Stimulated activated CD4-positive, alpha-beta T cell treated with anti-CD3 and anti-CD28 coated beads, TNF-alpha, amount 100 ng/mL, for 48 hours (primary cell): ENCODE measurements around the gene QRICH1.

Experiments
- DNase-seq, 3 donors: peaks; one replicate each; pipeline ENCODE4 v3.0.0-alpha.2; 2020; ENCODE audit warnings: low read depth in 3 of 3

QRICH1 gene

GRCh38 chr3:49032646-49033304 is 61.1 kb downstream of the QRICH1 start:
- DNase-seq, result no peak

DNA sequence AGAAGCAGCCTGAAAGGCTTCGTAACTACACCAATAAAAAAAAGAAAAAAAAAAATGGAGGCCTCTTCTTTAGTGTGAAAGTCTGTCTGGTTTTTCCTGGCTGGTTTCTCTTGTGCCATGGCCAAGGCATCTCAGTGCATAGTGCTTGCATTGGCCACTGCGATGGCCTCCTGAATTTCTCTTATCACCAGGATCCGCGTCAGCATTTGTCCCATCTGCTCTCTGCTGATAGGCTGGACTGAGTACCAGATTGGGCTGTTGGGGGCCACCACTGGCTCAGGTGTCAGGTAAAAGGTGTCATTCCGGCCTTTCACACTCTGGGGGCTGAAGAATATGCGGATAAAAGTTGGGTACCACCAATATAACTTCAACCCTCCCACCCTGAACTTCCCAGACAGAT is 63.5 kb downstream of the QRICH1 start:
- no peak for DNase-seq

GRCh38 chr3:49029563-49029884 is 64.3 kb downstream of the QRICH1 start:
- DNase-seq, result no peak

DNA sequence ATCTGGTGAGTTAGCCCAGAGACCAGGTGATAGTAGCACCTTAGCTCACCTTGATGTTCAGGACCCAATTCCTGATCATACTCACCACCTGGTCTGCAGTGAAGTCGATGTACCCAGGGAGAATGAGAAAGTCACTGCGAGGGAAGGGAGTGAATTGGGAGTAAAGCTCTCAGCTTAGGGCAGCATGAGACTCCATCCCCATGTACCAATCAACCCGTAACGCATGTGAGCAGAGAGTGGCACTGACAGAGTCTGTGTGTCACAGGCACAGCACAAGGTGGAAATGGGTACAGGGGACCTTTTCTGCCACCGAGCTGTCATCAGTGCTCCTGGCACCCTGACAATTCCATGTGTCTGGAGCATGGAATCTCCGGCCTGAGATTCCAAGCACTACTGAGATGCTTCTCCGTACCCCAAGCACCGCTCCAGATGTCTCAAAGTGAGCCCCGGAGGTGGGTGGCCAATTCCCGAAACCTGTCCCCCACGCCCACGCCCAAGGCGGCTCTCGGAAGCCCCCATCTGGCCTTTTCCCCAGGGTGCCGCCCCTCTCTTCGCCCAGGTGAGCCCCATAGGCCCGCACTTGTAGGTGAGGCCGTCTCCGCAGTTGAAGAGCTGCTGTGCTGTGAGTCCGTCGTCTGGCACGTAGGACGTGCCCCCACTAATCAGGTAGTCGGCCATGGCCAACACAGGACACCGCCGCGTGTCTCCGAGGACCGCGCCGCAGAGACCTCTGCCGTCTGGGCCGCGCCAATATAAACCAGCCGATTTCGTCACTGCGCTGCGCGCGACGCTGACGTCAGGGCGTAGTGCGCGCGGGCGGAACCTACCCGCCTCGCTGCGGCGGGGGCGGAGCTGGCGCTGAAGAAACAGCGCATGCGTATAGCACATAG is 65.0 kb downstream of the QRICH1 start, which contains the start of gene IMPDH2:
TSS of gene IMPDH2 (minus strand) at position 726 of the 890 bp plus-strand sequence. CDS start at position 678, 48 bp downstream.
- DNase-seq, result peak; percentile 86 to 92 (median 91)

DNA sequence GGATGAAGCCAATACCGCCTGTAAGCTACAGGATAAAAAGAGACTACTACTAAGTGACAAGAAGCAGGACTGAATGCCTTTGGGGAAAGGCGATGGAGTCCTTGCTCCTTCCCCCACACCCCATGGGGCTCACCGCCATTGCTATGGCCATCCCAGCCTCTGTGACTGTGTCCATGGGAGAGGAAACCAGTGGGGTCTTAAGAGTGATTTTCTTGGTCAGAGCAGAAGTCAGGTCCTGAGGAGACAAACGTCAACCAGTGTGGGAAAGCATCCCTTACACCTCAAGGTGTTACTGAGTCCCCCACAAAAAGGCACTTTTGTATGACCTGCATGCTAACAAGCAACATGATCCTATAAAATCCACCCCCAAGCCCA is 65.6 kb downstream of the QRICH1 start:
- DNase-seq, result no peak

- DNase-seq, result no peak
Observed at GRCh38 chr3:49027634-49028033, 66.2 kb downstream of the QRICH1 start.

DNA sequence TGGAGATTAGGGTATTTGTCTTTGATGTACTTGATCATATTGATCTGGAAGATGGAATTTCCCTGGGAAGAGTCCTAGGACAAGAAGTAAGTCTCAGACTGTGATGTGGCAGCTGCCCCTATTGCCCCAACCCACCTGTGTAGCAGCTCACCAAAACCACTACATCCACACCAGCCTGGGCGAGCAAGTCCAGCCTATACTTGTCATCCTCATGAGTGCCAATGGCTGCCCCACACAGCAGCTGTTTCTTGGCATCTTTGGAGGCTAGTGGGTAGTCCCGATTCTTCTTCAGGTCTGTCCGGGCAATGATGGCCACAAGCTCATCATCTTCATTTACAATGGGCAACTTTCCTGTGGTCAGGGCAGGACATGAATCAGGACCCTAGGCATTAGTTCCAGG is 67.3 kb downstream of the QRICH1 start:
- no peak for DNase-seq

DNA sequence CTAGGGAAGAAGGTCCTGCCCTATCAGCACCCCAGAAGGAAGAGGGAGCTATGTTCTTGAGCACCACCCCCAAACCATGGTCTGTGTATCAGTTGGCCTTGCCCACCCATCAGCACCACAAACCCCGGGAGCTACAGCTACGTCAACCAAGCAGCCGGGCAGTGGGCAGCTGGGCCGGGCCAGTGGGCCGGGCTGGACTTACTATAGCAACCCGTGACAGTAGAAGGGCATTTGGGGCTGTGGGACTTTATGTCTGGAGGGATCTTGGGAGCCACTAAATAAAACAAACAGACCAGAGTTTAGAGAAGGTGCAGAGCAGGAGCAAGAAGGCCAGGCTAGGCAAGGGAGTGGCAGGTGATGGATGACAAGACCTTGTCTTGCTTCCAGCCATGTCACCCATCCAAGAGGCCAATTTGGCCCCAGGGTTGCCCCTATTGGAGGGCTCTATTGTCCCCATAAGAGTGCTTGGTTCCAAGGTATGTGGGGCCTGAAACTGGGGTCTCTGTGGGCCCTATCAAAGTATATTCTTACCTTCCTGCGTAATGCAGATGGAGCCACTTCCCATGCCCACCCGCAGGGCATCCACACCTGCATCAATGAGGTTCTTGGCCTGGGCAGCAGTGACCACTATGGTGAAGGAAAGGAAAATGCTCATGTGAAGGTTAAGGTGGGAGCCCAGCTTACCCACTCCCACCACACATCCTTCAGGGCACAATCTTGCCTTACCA is 67.9 kb downstream of the QRICH1 start:
- DNase-seq, result no peak

GRCh38 chr3:49025005-49025792 is 68.7 kb downstream of the QRICH1 start:
- no peak for DNase-seq

- no peak for DNase-seq
Observed at GRCh38 chr3:49024449-49024848, 69.4 kb downstream of the QRICH1 start.

DNA sequence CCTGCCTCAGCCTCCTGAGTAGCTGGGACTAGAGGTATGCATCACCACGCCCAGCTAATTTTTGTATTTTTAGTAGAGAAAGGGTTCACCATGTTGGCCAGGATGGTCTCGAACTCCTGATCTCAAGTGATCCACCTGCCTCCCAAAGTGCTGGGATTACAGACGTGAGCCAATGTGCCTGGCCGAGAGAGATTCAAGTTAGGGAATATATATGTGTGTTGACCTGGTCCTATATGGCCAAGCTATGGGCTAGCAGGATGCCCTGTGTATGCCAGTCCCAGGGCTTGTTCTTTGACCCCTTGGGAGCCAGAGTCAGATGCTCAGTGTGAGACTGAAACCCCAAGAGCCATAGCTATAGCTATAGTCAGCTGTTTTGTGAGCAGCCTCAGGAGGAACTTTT is 70.1 kb downstream of the QRICH1 start:
- DNase-seq, result no peak

GRCh38 chr3:49022688-49023171 is 71.1 kb downstream of the QRICH1 start:
- DNase-seq, result no peak

DNA sequence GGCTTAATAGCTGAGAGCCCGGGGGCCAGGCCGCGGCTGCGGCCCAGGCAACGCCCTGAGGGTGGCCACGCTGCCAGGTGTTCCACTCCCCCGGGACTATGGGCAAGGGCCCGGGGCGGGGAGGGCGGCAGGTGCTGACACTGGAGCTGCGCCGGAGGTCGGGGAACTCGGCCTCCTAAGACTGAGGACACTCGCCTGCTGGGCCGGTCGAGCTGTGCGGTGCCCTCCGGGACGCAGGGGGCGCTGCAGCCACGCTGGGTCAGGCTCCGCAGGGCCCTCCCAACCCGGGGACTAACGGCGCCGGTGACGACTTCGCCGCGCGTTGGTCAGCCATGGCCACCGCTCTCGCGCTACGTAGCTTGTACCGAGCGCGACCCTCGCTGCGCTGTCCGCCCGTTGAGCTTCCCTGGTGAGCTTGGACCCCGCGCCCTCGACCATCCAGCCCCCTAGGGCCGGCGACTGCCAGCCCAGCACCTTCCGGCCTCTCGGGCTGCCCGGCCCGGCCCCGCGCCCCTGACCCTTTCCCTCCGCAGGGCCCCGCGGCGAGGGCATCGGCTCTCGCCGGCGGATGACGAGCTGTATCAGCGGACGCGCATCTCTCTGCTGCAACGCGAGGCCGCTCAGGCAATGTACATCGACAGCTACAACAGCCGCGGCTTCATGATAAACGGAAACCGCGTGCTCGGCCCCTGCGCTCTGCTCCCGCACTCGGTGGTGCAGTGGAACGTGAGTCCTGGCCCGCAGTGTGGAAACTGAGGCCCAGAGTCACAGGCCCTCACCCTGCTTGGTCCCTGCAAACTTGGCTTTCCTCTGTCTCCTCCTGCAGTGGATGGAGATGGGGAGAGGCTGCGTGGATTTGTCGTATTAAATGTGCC is 71.8 kb downstream of the QRICH1 start, which contains the start of gene NDUFAF3:
TSS of gene NDUFAF3 (plus strand) at position 309 of the 875 bp plus-strand sequence. CDS start at position 333, 24 bp downstream.
- DNase-seq, result peak; percentile 88 to 93 (median 89)

GRCh38 chr3:49021213-49021812 is 72.6 kb downstream of the QRICH1 start:
- peak; percentile 96 to 99 (median 98) for DNase-seq

DNA sequence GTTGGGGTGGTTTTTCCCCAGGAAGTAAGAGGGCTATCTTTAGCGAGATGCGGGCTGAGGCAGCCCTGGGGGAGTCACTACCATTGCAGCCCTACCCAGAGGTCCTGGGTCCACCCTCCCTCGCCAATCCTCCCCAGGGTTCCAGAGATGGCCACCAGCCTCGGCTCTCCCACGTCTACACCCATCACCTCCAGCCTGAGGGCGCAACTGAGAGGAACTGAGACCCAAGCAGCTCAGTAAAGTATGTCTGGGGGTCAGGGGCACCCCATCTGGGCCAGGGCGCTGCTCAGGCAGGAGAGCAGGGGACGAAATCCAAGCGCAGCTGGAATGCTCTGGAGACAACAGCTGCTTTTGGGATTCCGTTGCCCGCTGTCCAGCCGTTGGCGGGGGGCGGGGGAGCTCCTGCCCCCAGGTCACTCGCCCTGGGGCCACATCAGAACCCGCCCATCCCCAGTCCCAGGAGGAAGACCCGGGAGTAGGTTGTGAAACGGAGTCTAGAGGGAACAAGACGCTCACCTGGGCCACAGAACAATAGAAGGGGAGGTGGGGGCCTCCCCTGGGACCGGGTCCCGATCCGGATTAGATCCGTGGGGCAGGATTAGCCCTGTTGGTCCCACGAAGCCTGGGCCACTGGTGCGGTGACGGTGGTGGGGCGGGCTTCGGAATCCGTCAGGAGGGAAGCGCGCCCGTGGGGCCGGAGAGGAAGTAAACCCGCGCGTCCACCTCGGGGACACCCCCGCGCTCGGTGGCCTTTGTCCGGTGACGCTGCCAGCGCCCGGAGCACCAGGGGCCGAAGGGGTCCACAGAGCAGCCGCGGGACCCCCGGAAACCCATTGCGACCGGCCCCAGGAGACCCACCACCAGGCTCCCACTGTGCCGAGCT is 73.3 kb downstream of the QRICH1 start:
- peak in 1 of 3 donors; percentile 30 for DNase-seq

GRCh38 chr3:49019941-49020329 is 73.9 kb downstream of the QRICH1 start:
- DNase-seq, result no peak

DNA sequence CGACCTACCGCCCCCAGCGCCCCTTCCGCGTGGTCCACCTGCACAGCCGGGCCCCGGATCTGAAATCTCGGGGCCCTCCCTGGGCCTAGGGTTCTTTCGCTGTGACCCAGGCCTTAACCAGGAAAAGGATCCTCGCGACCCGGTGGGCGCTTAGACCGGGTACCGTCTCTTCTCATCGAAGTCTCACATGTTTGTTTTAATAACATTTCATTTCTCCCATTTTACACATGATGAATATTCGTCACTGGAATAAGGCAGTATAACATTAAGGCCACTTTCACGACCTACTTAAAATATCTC is 75.2 kb downstream of the QRICH1 start:
- DNase-seq, result no peak

DNA sequence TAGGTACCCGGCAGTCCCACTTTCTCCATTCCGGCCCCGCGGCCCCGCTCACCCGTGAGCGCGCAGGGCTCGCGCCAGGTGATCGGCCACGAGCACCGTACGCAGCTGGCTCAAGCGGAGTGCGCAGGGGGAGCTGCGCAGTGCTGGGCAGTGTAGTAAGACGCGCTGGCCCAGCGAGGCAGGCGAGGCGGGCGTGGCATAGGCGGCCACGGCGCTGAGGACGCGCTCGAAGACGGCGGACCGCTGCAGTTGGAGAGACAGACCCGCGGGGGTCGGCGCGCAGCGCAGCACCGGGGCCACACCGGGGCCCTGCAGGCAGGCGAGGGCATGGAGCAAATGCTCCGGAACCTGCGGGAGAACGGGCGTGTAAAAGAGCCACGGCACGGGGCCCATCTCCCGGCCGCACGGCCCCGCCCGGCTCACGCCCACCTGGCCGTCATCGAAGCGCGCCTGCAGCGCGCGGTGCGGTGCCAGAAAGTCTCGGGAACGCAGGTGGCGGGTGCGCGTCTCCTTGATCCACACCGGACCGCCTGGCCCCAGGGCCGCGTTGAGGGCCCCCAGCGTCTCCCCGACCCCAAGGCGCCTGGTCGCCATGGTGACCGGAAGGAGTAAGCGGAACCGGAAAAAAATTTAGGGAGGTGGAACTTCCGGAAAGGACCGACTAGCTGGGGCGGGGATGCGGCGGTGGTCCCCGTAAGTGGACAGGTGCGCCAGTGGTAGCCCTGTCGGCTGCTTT is 75.7 kb downstream of the QRICH1 start, which contains the start of gene DALRD3:
TSS of gene DALRD3 (minus strand) at position 610 of the 736 bp plus-strand sequence. CDS start at position 594, 16 bp downstream.
- peak in 1 of 3 donors; percentile 48 for DNase-seq
